ENCODE results near the gene PNMA5. TPM values are rescaled to one million over a fixed set of nuclear protein-coding genes. Genes with fewer than 3 reads are reported as not detected.
"Not testable (repeated sequence)": the region's sequence is repeated elsewhere in the genome, so short reads cannot be mapped to it uniquely, and the experiment has no call there.

PNMA5 gene
- total RNA-seq, 3 donors from 2014 or later: not detected

- DNase-seq: no peak
- Histone ChIP-seq H3K9me3 (no peaks in the 10 kb centered on the region), H3K36me3 (ENCODE audit: low read depth) (no peaks in the 10 kb centered on the region), H3K4me3 (no peak overlapping the region), H3K4me1 (ENCODE audit: low read depth) (no peaks in the 10 kb centered on the region)
- intact Hi-C loops (cut with DNase I, micrococcal nuclease): no loop called here
- ATAC-seq: no peak
- no peak for TF ChIP-seq CTCF (IDR thresholded peaks at IDR 0.05)
These were observed 25.2 kb upstream of the PNMA5 start for GRCh38 chrX:153019166-153019565.

DNA sequence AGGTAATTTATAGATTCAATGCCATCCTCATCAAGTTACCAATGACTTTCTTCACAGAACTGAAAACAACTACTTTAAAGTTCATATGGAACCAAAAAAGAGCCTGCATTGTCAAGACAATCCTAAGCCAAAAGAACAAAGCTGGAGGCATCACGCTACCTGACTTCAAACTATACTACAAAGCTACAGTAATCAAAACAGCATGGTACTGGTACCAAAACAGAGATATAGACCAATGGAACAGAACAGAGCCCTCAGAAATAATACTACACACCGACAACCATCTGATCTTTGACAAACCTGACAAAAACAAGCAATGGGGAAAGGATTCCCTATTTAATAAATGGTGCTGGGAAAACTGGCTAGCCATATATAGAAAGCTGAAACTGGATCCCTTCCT, 23.3 kb upstream of the PNMA5 start:
- not testable (repeated sequence) for ATAC-seq, H3K9me3 ChIP-seq

GRCh38 chrX:153004780-153005179, 10.9 kb upstream of the PNMA5 start:
- intact Hi-C loops (cut with DNase I, micrococcal nuclease): no loop called here
- Histone ChIP-seq H3K9me3 (no peaks in the 10 kb centered on the region), H3K4me3 (no peak overlapping the region), H3K4me1 (ENCODE audit: low read depth) (no peaks in the 10 kb centered on the region), H3K36me3 (ENCODE audit: low read depth) (no peaks in the 10 kb centered on the region)
- no peak for DNase-seq
- no peak for ATAC-seq
- no peak for TF ChIP-seq CTCF (IDR thresholded peaks at IDR 0.05)

More for the DNA sequence above, 23.3 kb upstream of the PNMA5 start:
- DNase-seq; H3K4me3 ChIP-seq; intact Hi-C loops (cut with DNase I, micrococcal nuclease); H3K36me3 ChIP-seq (ENCODE audit: low read depth); H3K4me1 ChIP-seq (ENCODE audit: low read depth): not testable (repeated sequence)

GRCh38 chrX:153003981-153004380, 10.1 kb upstream of the PNMA5 start:
- ATAC-seq (no peak), DNase-seq (no peak)
- H3K36me3 ChIP-seq (ENCODE audit: low read depth): no peaks in the 10 kb centered on the region
- no peaks in the 10 kb centered on the region for H3K4me1 ChIP-seq (ENCODE audit: low read depth)
- intact Hi-C loops (cut with DNase I, micrococcal nuclease): no loop called here
- H3K4me3 ChIP-seq: no peak overlapping the region
- no peak for TF ChIP-seq CTCF (IDR thresholded peaks at IDR 0.05)
- no peaks in the 10 kb centered on the region for H3K9me3 ChIP-seq

GRCh38 chrX:153002182-153002581, 8.3 kb upstream of the PNMA5 start:
- ATAC-seq; intact Hi-C loops (cut with DNase I, micrococcal nuclease); H3K9me3 ChIP-seq; H3K4me1 ChIP-seq (ENCODE audit: low read depth); H3K36me3 ChIP-seq (ENCODE audit: low read depth); H3K4me3 ChIP-seq; DNase-seq: not testable (repeated sequence)

- Histone ChIP-seq H3K36me3 (ENCODE audit: low read depth) (no peaks in the 10 kb centered on the region), H3K4me3 (no peak overlapping the region), H3K4me1 (ENCODE audit: low read depth) (no peaks in the 10 kb centered on the region), H3K9me3 (no peaks in the 10 kb centered on the region)
- ATAC-seq (no peak), DNase-seq (no peak)
- intact Hi-C loops (cut with DNase I, micrococcal nuclease): no loop called here
- TF ChIP-seq CTCF (IDR thresholded peaks at IDR 0.05): no peak
These were observed 3.4 kb upstream of the PNMA5 start for GRCh38 chrX:152997337-152997736.

- ATAC-seq (no peak), DNase-seq (no peak)
- intact Hi-C loops (cut with DNase I, micrococcal nuclease): no loop called here
- H3K4me3 ChIP-seq: no peak overlapping the region
- no peaks in the 10 kb centered on the region for H3K4me1 ChIP-seq (ENCODE audit: low read depth)
- TF ChIP-seq CTCF (IDR thresholded peaks at IDR 0.05): no peak
- H3K9me3 ChIP-seq: no peaks in the 10 kb centered on the region
- H3K36me3 ChIP-seq (ENCODE audit: low read depth): no peaks in the 10 kb centered on the region
These were observed 1.8 kb downstream of the PNMA5 start for GRCh38 chrX:152992115-152992514.
